D721Med (cell line): ENCODE data around the gene BHLHE41.

Experiments
- DNase-seq: peaks from one replicate; pipeline ENCODE4 v3.0.0; 2011; ENCODE audit warnings: low spot score; ENCODE audit not compliant: insufficient read length
- FAIRE-seq: peaks from 2 replicates; lab custom pipeline; 2011; peaks lifted over from hg19 to GRCh38; lab: Jason Lieb, UNC
- CTCF ChIP-seq: IDR thresholded peaks from 2 replicates; pipeline ENCODE4 v1.5.1; 2012; ENCODE audit warnings: mild to moderate bottlenecking, control low read depth; ENCODE audit not compliant: insufficient read depth; ENCODE audit errors: missing control alignments

The BHLHE41 gene

DNA sequence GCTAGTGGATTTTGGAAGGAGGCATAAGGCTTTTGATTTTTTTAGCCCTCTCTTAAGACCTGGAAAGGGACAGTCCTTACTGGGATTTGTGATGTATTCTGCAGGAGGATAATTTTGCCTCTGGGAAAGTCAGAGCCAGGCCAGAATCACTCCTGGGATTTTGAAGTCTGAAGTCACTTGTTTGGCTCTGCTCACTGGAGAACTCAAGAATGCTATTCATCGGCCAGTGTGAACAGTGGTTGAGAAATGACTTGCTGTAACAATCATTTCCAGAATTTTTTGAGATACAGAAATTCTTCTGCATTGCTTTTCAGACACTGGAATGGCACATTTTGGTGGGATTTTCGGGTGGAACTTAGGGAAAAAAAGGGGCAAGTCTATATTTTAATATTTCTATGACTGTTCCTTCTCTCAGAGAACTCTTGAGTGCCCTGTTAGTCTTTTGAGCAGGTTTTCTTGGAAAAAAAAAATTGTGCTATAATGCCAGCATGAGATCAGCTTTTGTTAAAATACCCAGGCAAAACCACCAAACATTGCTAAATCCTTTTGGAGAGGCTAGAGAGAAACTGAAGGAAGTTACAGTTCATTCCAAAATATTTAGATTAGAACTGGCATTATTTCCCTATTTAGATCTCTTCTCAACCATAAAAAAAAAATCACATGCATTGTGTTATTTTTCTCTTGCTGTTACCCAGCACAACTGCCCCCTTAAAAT is 26.1 kb upstream of the BHLHE41 start:
- DNase-seq = no peak
- no peak for FAIRE-seq
- no peak for TF ChIP-seq CTCF

- no peak for TF ChIP-seq CTCF
- no peak for DNase-seq
- no peak for FAIRE-seq
Measured at GRCh38 chr12:26149968-26150500, 25.2 kb upstream of the BHLHE41 start.

GRCh38 chr12:26148291-26148690 is 23.5 kb upstream of the BHLHE41 start:
- DNase-seq (no peak), FAIRE-seq (no peak)
- TF ChIP-seq CTCF = no peak

DNA sequence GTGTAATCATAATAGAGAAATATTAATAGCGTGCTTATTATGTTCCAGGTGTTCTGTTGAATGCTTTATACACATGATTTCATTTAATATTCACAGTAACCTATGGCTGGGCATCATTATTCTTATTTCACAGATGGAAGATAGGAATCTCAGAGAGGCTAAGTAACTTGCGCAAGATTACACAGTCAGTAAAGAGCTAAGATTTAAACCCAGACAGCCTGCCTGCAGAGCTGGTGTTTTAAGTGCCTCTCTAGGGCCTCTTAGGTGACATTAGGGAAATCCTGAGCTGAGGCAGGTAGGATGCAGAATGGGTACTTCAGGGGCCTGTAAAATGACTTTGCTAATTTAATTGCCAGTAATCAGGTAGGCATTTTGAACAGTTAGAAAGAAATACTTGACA is 18.5 kb upstream of the BHLHE41 start:
- FAIRE-seq (no peak), DNase-seq (no peak)
- no peak for TF ChIP-seq CTCF

- no peak for TF ChIP-seq CTCF
- DNase-seq (no peak), FAIRE-seq (no peak)
Measured at GRCh38 chr12:26138860-26139259, 14.0 kb upstream of the BHLHE41 start.

DNA sequence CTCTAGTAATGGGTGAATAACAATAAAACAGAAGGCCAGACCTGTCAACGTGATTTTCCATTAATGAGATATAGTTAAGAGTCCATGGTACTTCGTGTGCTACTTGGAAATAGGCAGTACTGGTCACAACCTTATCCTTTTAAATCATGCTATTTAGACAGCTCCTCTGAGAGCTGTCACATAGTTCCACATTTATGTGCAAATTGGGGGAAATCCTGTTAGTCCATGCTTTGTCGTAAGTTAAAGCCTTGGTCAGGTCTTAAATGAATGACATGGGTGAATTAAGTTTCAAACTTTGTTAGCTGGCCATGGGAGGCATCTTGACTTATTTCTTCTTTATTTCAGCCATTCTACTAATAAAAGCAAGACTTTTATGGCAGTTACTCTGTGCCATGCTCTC is 11.9 kb upstream of the BHLHE41 start:
- FAIRE-seq = no peak
- no peak for TF ChIP-seq CTCF
- no peak for DNase-seq

DNA sequence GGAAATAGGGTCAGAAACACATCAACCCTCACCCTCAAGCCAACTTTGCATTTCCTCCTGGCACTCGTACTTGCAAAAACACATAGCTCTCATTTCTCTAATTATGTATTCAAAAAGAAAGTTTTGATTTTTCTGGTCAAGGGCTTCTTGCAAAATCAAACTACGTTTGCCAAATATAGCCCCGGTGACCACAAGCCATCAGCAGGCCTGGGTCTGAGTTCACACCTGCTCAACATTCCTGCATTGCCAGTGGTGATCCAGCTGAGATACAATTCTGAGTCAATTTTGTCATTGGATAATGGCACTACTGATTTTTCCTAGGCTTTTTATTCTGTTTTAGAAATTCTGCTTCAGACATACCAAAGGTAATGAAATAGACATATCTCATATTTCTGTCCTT is 10.7 kb upstream of the BHLHE41 start:
- DNase-seq (no peak), FAIRE-seq (no peak)
- no peak for TF ChIP-seq CTCF
